Measurements from ENCODE around the gene SLC9A3.

- TF ChIP-seq EZH2 (IDR thresholded peaks at IDR 0.05; ENCODE audit: borderline replicate concordance, low read length) (no peak), CTCF (conservative IDR thresholded peaks at IDR 0.05 in 1 of 2, IDR thresholded peaks at IDR 0.05 in 1 of 2; ENCODE audit: extremely low read depth in 1 of 2, insufficient read depth in 1 of 2, low read depth in 1 of 2, low read length in 2 of 2) (no peak)
Observed at GRCh38 chr5:472076-472655, 52.1 kb downstream of the SLC9A3 start.

Measured in mammary epithelial cell (primary cell).